B cell (primary cell): Measurements from ENCODE around the gene CDK9. TPM values are rescaled to one million over a fixed set of nuclear protein-coding genes. Genes with fewer than 3 reads are reported as not detected.

Experiments
- ATAC-seq: fragments of 200-7000 bp; cut with Tn5 transposase; one replicate; pipeline ENCODE4 v1.10.0; 2021; ENCODE audit warnings: low read depth, mild to moderate bottlenecking, moderate number of reproducible peaks, moderate library complexity
- CTCF ChIA-PET: fragments of 350-600 bp; sonication (Branson Sonifier 250); formaldehyde crosslinking; loops from one replicate; lab custom pipeline; 2021; ENCODE audit warnings: antibody characterized with exemption, inconsistent platforms; lab: Charles Lee
- POLR2A ChIA-PET: fragments of 350-600 bp; sonication (Branson Sonifier 250); formaldehyde crosslinking; loops from one replicate; lab custom pipeline; 2021; ENCODE audit warnings: antibody characterized with exemption; lab: Charles Lee
- DNase-seq: peaks from one replicate; pipeline ENCODE4 v3.0.0; 2013
- H2AFZ ChIP-seq: 2 replicates; pipeline ENCODE4 v1.6.1; 2012; ENCODE audit warnings: mild to moderate bottlenecking, low read depth, low read length; ENCODE audit not compliant: insufficient read depth, poor library complexity, severe bottlenecking
- H3K27ac ChIP-seq, 2 donors: 1 replicate in 1 of 2; 2 replicates in 1 of 2; pipeline ENCODE4 v1.5.1; 2012 to 2013; ENCODE audit warnings: low read length in 2 of 2, mild to moderate bottlenecking in 2 of 2, moderate library complexity in 1 of 2
- H3K27me3 ChIP-seq, 4 experiments: fragments of 200-600 bp in 1 of 4; sonication (generic) in 1 of 4; replicated peaks in 1 of 4; 1 replicate in 2 of 4; 2 replicates in 2 of 4; pipeline versions ENCODE4 v1.6.1 to v1.7.0; 2013 to 2016; ENCODE audit warnings: low read length in 3 of 4, mild to moderate bottlenecking in 2 of 4, mixed read lengths in 1 of 4, moderate library complexity in 1 of 4; ENCODE audit not compliant: insufficient read depth in 4 of 4, control insufficient read depth in 3 of 4; ENCODE audit errors: control extremely low read depth in 1 of 4
- H3K36me3 ChIP-seq, 2 experiments: replicated peaks in 1 of 2; 1 replicate in 1 of 2; 2 replicates in 1 of 2; pipeline versions ENCODE4 v1.6.1 to v1.7.1; 2013; ENCODE audit warnings: low read length in 1 of 2; ENCODE audit not compliant: insufficient read depth in 2 of 2, control insufficient read depth in 1 of 2; ENCODE audit errors: control extremely low read depth in 1 of 2, extremely low read depth in 1 of 2
- H3K4me1 ChIP-seq, 2 donors: fragments of 200-600 bp in 1 of 2; sonication (generic) in 1 of 2; 1 replicate in 1 of 2; 2 replicates in 1 of 2; pipeline versions ENCODE4 v1.5.1 to v1.6.1; 2013 to 2017; ENCODE audit warnings: low read length in 2 of 2; ENCODE audit not compliant: control insufficient read depth in 2 of 2, insufficient read depth in 2 of 2
- H3K4me2 ChIP-seq: replicated peaks from 2 replicates; pipeline ENCODE3; 2012; ENCODE audit warnings: mild to moderate bottlenecking, low read depth, low read length; ENCODE audit not compliant: poor library complexity, severe bottlenecking
- H3K4me3 ChIP-seq, 5 experiments: fragments of 200-600 bp in 1 of 5; sonication (generic) in 1 of 5; 1 replicate in 3 of 5; 2 replicates in 2 of 5; pipeline versions ENCODE4 v1.5.1 to v1.7.0; 2011 to 2016; ENCODE audit warnings: low read length in 4 of 5, mild to moderate bottlenecking in 4 of 5, low read depth in 2 of 5, control low read depth in 1 of 5, moderate library complexity in 1 of 5; ENCODE audit not compliant: insufficient read depth in 1 of 5; ENCODE audit errors: control extremely low read depth in 1 of 5, extremely low read depth in 1 of 5
- H3K79me2 ChIP-seq: fragments of 200-600 bp; sonication (generic); one replicate; pipeline ENCODE4 v1.6.0; 2016; ENCODE audit warnings: low read length; ENCODE audit not compliant: control insufficient read depth, insufficient read depth
- H3K9ac ChIP-seq: fragments of 200-600 bp; sonication (generic); 2 replicates; pipeline ENCODE4 v1.6.1; 2017; ENCODE audit warnings: mild to moderate bottlenecking, low read length, moderate library complexity
- H3K9me3 ChIP-seq, 3 donors: one replicate each; pipeline versions ENCODE4 v1.6.1 to v1.7.1; 2013; ENCODE audit warnings: low read length in 2 of 3; ENCODE audit not compliant: control insufficient read depth in 2 of 3, insufficient read depth in 1 of 3; ENCODE audit errors: control extremely low read depth in 1 of 3
- H4K20me1 ChIP-seq: 2 replicates; pipeline ENCODE4 v1.6.0; 2012; ENCODE audit warnings: mild to moderate bottlenecking, low read length; ENCODE audit not compliant: insufficient read depth, control insufficient read depth, poor library complexity, severe bottlenecking
- H3K27ac Mint-ChIP-seq: one replicate; pipeline ENCODE4 v1.8.0; 2021; ENCODE audit warnings: mixed read lengths
- H3K27me3 Mint-ChIP-seq: one replicate; pipeline ENCODE4 v1.8.0; 2021; ENCODE audit warnings: mixed read lengths
- H3K4me1 Mint-ChIP-seq: one replicate; pipeline ENCODE4 v1.8.0; 2021; ENCODE audit warnings: mixed read lengths
- H3K4me3 Mint-ChIP-seq: one replicate; pipeline ENCODE4 v1.8.0; 2021; ENCODE audit warnings: mixed read lengths
- H3K9me3 Mint-ChIP-seq: one replicate; pipeline ENCODE4 v1.8.0; 2022; ENCODE audit warnings: mixed read lengths; ENCODE audit not compliant: insufficient read depth
- EZH2 ChIP-seq: IDR thresholded peaks from 2 replicates; pipeline ENCODE4 v1.6.1; 2012; ENCODE audit warnings: borderline replicate concordance, low read depth, mild to moderate bottlenecking, moderate library complexity, low read length; ENCODE audit not compliant: insufficient read depth, poor library complexity, severe bottlenecking
- WGBS: methylation state at CpG from one replicate; pipeline ENCODE4 v1.1.5; 2013; ENCODE audit warnings: missing lambda C conversion rate; ENCODE audit not compliant: insufficient coverage; 5-methylcytosine and 5-hydroxymethylcytosine counted together
- intact Hi-C: fragments of 100-400 bp; cut with micrococcal nuclease; formaldehyde crosslinking; loops from one replicate; pipeline ENCODE4 v1.10.0; 2022
- polyA plus RNA-seq: library from polyadenylated mRNA; depleted of rRNA; stranded (reverse); fragments of >200 nt; gene quantifications from 2 replicates; pipeline ENCODE4 v1.2.3, GENCODE V29; 2012
- total RNA-seq, 2 donors: library from RNA; stranded (reverse); fragments of 120-200 nt in 1 of 2; gene quantifications; 1 replicate in 1 of 2; 2 replicates in 1 of 2; pipeline versions ENCODE4 v1.2.3 to v1.2.4, GENCODE V29; 2013 to 2022
- TF ChIP-seq, protein P1 (sequence below): fragments of 200-600 bp; IDR thresholded peaks from one replicate; pipeline ENCODE4 v1.8.0; 2022; ENCODE audit warnings: antibody characterized with exemption, mild to moderate bottlenecking

CDK9 gene
- total and polyA plus RNA-seq, 2 donors (not counting 1 experiment from before 2014, with no cell fraction given): 145 to 176 TPM

DNA sequence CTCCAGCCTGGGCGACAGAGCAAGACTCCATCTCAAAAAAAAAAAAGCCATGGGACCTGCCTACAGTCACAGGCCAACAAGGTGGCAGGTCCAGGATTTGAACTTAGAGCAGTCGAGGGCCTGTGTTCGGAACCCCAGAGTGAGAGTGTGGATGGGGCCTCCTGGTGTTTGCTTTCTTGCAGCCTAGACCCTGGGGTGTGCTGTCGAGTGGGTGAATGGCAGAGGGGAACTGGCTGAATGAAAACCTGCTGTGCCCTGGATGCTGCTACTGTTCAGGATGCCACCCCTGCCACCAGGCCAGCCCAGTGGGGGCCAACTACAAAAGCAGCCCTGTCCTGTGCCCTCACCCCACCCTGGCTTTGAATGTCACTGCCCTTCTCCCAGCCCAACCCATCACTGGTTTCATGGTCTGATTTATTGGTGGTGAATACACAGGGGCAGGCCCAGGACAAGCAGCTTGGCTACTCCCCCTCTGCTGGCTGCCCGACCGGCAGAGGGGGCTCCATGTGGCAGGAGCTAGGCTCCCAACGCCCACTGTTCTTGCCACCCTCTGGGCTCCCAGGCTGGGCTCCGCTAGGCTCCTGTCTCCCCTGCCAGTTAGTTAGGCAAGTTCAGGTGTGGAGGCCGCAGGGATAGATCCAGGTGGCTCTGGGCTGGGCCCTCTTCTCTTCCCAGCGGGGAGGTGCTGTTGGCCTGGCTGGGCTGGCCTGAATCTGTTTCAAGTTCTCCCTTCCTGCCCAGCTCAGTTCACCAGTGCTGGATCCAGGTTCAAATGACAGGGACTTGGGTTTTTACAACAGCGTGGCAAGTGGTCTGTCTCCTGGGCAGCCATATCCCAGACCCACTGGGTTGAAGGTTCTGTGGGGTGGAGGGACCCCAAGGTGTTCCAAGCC, 29.0 kb downstream of the CDK9 start:
- peaks cover 0 to 4% (median 0%) of the 10 kb centered on the region in 3 donors for H3K9me3 ChIP-seq
- ATAC-seq (no peak), DNase-seq (no peak)
- no peaks in the 10 kb centered on the region for H3K79me2 ChIP-seq
- intact Hi-C loops: no loop called here
- Mint-ChIP-seq H3K27ac (no peak overlapping the region), H3K27me3 (no peaks in the 10 kb centered on the region), H3K9me3 (no peaks in the 10 kb centered on the region), H3K4me1 (no peaks in the 10 kb centered on the region), H3K4me3 (no peak overlapping the region)
- no peak overlapping the region for H3K4me3 ChIP-seq
- peaks cover 0 to 45% of the 10 kb centered on the region in 2 experiments for H3K36me3 ChIP-seq
- CTCF ChIA-PET: no interaction called here
- WGBS: 93% methylated on average over 11 of the region's 11 CpGs
- no peaks in the 10 kb centered on the region for H4K20me1 ChIP-seq
- POLR2A ChIA-PET: interaction anchor here (0.6 to 0.7 kb wide), 2 partner anchors 10 to 26 kb away, joined by 5 to 8 read pairs; no protein-coding TSS in a partner anchor
- TF ChIP-seq, protein P1, sequence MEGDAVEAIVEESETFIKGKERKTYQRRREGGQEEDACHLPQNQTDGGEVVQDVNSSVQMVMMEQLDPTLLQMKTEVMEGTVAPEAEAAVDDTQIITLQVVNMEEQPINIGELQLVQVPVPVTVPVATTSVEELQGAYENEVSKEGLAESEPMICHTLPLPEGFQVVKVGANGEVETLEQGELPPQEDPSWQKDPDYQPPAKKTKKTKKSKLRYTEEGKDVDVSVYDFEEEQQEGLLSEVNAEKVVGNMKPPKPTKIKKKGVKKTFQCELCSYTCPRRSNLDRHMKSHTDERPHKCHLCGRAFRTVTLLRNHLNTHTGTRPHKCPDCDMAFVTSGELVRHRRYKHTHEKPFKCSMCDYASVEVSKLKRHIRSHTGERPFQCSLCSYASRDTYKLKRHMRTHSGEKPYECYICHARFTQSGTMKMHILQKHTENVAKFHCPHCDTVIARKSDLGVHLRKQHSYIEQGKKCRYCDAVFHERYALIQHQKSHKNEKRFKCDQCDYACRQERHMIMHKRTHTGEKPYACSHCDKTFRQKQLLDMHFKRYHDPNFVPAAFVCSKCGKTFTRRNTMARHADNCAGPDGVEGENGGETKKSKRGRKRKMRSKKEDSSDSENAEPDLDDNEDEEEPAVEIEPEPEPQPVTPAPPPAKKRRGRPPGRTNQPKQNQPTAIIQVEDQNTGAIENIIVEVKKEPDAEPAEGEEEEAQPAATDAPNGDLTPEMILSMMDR: no peak
- TF ChIP-seq EZH2: no peak
- H3K4me1 ChIP-seq: no peaks in the 10 kb centered on the region
- H3K4me2 ChIP-seq: no peak overlapping the region
- H3K27me3 ChIP-seq: no peaks in the 10 kb centered on the region
- no peak overlapping the region for H2AFZ ChIP-seq
- H3K27ac ChIP-seq: no peak overlapping the region
- H3K9ac ChIP-seq: no peak overlapping the region
